ENCODE data around the gene ANKRD10. TPM values are rescaled to one million over a fixed set of nuclear protein-coding genes. Genes with fewer than 3 reads are reported as not detected.

Gene ANKRD10
- total and polyA plus RNA-seq, 2 of the 8 experiments (the other 6 are each of a cell fraction or from before 2014, with no cell fraction given): 146 to 218 TPM

DNA sequence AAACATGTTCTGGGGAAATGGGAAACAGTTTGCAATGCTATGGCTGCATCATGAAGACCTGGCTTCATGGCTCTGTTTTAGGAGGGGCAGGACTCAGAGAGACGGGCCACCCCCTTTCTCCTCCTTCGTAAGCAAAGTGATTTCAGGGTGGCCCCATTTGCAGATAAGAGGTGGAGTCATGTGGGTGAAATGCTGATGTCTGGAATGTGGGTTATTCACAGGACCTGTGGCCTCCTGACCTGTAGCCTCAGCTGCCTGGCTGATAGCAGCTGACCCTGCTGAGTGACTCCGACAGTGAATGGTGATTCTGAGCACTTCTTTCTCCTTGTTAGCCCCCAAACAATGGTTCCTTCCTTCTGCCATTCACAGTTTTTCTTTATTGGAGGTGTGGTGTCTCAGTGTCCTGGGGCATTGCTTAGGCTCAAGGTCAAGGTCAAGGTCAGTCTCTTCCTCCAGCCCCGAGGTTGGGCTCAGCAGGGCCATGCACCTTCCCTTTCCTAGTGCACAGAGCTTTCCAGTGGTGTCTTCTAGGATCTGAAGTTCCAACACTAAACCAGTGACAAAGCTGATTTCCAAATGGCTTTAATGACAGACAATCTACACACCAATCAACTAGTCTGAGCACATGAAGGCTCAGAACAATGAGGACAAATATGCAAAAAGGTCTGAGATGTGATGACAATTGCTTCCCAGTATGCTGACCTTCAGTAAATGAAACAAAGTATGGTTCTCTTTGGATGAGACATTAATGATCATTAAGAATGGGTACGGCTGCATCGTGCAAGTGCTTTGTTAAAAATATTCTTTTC, 49.6 kb upstream of the ANKRD10 start:
- Histone ChIP-seq H3K36me3 (ENCODE audit: control insufficient read depth in 2 of 4, insufficient read depth in 4 of 4, low read length in 3 of 4) (no peaks in the 10 kb centered on the region), H3K79me1 (ENCODE audit: low read depth, low read length) (no peaks in the 10 kb centered on the region), H2AK5ac (ENCODE audit: low read depth, low read length) (no peak overlapping the region), H3K4me2 (ENCODE audit: insufficient read depth in 1 of 2, low read depth in 2 of 2, low read length in 2 of 2) (no peak overlapping the region), H3K4me1 (replicated peaks in 1 of 4; ENCODE audit: control insufficient read depth in 3 of 4, insufficient read depth in 4 of 4, low read length in 3 of 4) (no peaks in the 10 kb centered on the region), H3K27ac (ENCODE audit: low read depth, low read length) (no peak overlapping the region), H4K5ac (ENCODE audit: insufficient read length, low read depth, low read length) (no peak overlapping the region), H3K27me3 (replicated peaks in 1 of 4; ENCODE audit: control insufficient read depth in 3 of 4, extremely low read depth in 1 of 4, insufficient read depth in 3 of 4, low read length in 3 of 4) (no peaks in the 10 kb centered on the region), H4K20me1 (replicated peaks in 1 of 2; ENCODE audit: control insufficient read depth in 1 of 2, insufficient read depth in 2 of 2, low read length in 2 of 2) (no peaks in the 10 kb centered on the region), H2AFZ (ENCODE audit: low read length) (no peak overlapping the region), H2BK15ac (ENCODE audit: low read length) (no peak overlapping the region), H3K23ac (ENCODE audit: insufficient read length) (no peak overlapping the region), H3K23me2 (ENCODE audit: low read depth, low read length) (no peaks in the 10 kb centered on the region), H3K79me2 (ENCODE audit: control insufficient read depth in 1 of 2, insufficient read depth in 2 of 2, low read length in 2 of 2) (no peaks in the 10 kb centered on the region), H3K9ac (replicated peaks in 1 of 4; ENCODE audit: extremely low read depth in 1 of 4, low read depth in 3 of 4, low read length in 3 of 4) (no peak overlapping the region), H2BK12ac (ENCODE audit: low read depth, low read length) (no peak overlapping the region), H3K9me3 (ENCODE audit: insufficient read depth in 2 of 2, low read depth in 1 of 2, low read length in 1 of 2) (peaks cover 32 to 35% of the 10 kb centered on the region in 2 experiments), H3K4me3 (ENCODE audit: extremely low read depth in 1 of 4, insufficient read depth in 2 of 4, low read depth in 3 of 4, low read length in 4 of 4) (no peak overlapping the region), H2BK20ac (ENCODE audit: low read length) (no peak overlapping the region), H4K91ac (replicated peaks; ENCODE audit: insufficient read length, low read length) (no peak overlapping the region), H3K18ac (ENCODE audit: extremely low read depth, low read length) (no peak overlapping the region), H4K8ac (ENCODE audit: extremely low read depth, insufficient read depth, low read length) (no peak overlapping the region), H2BK5ac (ENCODE audit: low read depth, low read length) (no peak overlapping the region), H3K4ac (replicated peaks; ENCODE audit: insufficient read length, low read depth, low read length) (no peak overlapping the region), H2BK120ac (replicated peaks; ENCODE audit: low read depth, low read length) (no peak overlapping the region), H3K56ac (replicated peaks; ENCODE audit: insufficient read length, low read depth, low read length) (no peak overlapping the region), H3K14ac (ENCODE audit: insufficient read length) (no peak overlapping the region)
- 98% methylated on average over 6 of the region's 6 CpGs; no CpG with 5 or more reads in 1 of the 2 experiments for WGBS, 2 experiments (ENCODE audit: extremely low coverage in 1 of 2, insufficient coverage in 1 of 2, insufficient read length in 1 of 2, insufficient replicate concordance in 2 of 2, low coverage in 1 of 2, low lambda C conversion rate in 2 of 2, missing lambda C conversion rate in 1 of 2)
- no peak for TF ChIP-seq ATF3 (IDR thresholded peaks at IDR 0.05; ENCODE audit: insufficient read depth, low read depth, low read length)
- no peak for TF ChIP-seq CHD1 (IDR thresholded peaks at IDR 0.05; ENCODE audit: low read depth, low read length)
- TF ChIP-seq YY1 (IDR thresholded peaks at IDR 0.05; ENCODE audit: low read depth, low read length): no peak
- TF ChIP-seq E2F6 (IDR thresholded peaks at IDR 0.05): no peak
- TF ChIP-seq RNF2 (IDR thresholded peaks at IDR 0.05; ENCODE audit: borderline replicate concordance, low read depth, low read length, missing control alignments, poor library complexity, severe bottlenecking): no peak
- no peak for TF ChIP-seq EZH2 (IDR thresholded peaks at IDR 0.05; ENCODE audit: low read depth, low read length, severe bottlenecking)
- TF ChIP-seq MAFK (IDR thresholded peaks at IDR 0.05; ENCODE audit: low read depth, low read length): no peak
- TF ChIP-seq HDAC2 (IDR thresholded peaks at IDR 0.05; ENCODE audit: borderline replicate concordance in 1 of 2, low read depth in 2 of 2, low read length in 2 of 2): no peak
- TF ChIP-seq SIX5 (IDR thresholded peaks at IDR 0.05; ENCODE audit: low read depth, low read length): no peak
- no peak for TF ChIP-seq POU5F1 (IDR thresholded peaks at IDR 0.05; ENCODE audit: low read depth, low read length)
- no peak for TF ChIP-seq POLR2A (IDR thresholded peaks at IDR 0.05; ENCODE audit: control extremely low read depth in 1 of 2, low read depth in 2 of 2, low read length in 2 of 2)
- TF ChIP-seq TEAD4 (IDR thresholded peaks at IDR 0.05; ENCODE audit: low read depth, low read length): no peak
- ChIA-PET POLR2A (ENCODE audit: partially characterized antibody) (no interaction called here), CTCF (ENCODE audit: partially characterized antibody) (no interaction called here)
- DNase-seq (ENCODE audit: low read depth in 1 of 2, low spot score in 2 of 2) (no peak), FAIRE-seq (no peak)

Measured in H1 (cell line).